Daoy (cell line): ENCODE measurements around the gene ESYT3. TPM values are rescaled to one million over a fixed set of nuclear protein-coding genes. Genes with fewer than 3 reads are reported as not detected.
"Not testable (repeated sequence)": the region's sequence is repeated elsewhere in the genome, so short reads cannot be mapped to it uniquely, and the experiment has no call there.

Experiments
- DNase-seq: peaks from one replicate; pipeline ENCODE4 v3.0.0-alpha.2; 2015; ENCODE audit warnings: low read depth
- total RNA-seq: library from RNA; depleted of rRNA; stranded (reverse); fragments of >200 nt; shearing (Covaris generic); gene quantifications from 2 replicates; pipeline ENCODE4 v1.2.3, GENCODE V29; 2014

Gene ESYT3
- total RNA-seq, 1 experiment from 2014 or later, result 0.34 TPM

- DNase-seq, result no peak
Observed at GRCh38 chr3:138461896-138462295, 27.5 kb downstream of the ESYT3 start.

- DNase-seq, result no peak
Observed at GRCh38 chr3:138463724-138464490, 29.5 kb downstream of the ESYT3 start.

GRCh38 chr3:138464491-138464860 is 30.1 kb downstream of the ESYT3 start:
- DNase-seq, result no peak

DNA sequence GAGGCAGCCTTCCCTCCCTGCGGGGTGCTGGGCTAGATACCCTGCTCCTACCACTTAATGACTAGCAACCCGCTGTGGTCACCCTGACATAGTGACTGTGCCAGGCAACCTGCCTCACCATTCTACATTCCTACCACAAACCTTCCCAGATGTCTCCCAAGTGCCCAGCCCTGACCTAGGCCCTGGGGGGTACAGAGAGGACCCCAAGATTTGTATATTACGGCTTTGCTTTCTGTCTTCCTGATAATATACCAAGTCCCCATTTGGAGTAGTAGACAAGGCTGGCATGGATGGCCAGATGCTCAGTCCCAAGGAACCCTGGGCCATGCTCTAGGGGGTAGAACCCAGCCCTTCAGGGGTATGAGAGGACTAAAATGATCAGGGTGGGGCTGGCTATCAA is 31.0 kb downstream of the ESYT3 start:
- DNase-seq, result no peak

DNA sequence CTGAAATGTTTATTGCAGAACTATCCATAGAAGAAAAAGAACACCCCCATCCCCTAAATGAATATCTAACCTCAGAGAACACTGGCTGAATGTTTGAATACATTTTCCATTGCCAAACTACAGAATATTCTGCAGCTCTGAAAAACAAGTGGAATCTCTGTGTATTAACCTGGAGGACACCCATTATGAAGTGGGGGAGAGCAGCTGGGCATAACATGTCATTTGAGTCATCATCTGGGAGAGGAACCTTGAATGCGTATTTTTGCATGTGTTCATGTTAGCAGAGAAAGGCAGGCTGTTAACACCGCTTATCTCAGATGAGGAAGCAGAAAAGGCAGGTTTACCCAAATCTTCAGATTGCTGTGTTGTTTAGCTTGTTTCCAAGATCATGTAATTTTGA is 31.5 kb downstream of the ESYT3 start:
- DNase-seq, result no peak

DNA sequence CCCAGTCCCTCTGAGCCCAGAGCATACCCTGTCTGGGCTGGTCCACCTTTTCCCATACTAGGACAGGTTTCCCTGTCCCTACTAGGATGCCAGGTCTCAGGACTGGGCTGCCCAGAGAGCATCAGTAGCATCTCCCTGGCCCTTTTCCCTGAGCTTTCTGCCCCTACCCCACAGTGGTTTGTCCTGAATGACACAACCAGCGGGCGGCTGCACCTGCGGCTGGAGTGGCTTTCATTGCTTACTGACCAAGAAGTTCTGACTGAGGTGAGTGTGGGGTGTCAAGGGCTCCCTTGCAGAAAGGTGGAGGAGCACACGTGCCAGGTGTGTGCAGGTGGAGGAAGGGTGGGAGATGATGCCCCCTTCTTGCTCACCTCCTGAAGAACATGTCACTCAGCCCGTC is 33.5 kb downstream of the ESYT3 start:
- no peak for DNase-seq

- DNase-seq, result no peak
Observed at GRCh38 chr3:138468451-138468850, 34.0 kb downstream of the ESYT3 start.

DNA sequence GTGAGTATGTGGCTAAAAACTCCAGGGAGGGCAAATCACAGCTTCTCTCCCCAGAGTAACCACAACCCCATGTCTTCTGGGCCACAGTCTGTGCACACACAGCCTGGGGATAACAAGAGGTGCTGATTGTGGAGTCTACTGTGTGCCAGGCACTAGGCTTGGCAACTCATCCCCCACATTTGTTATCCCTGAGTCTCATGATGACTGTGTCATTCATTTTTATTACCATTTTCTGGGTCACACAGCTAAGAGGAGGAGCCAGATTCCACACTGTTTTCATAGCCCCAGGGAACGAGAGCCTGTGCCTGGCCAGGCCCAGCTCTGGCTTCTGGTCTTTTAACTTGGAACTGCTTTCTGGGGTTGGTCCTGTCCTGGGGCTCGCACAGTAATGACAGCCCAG is 34.5 kb downstream of the ESYT3 start:
- DNase-seq, result peak; percentile 44

GRCh38 chr3:138469874-138470273 is 35.5 kb downstream of the ESYT3 start:
- no peak for DNase-seq

DNA sequence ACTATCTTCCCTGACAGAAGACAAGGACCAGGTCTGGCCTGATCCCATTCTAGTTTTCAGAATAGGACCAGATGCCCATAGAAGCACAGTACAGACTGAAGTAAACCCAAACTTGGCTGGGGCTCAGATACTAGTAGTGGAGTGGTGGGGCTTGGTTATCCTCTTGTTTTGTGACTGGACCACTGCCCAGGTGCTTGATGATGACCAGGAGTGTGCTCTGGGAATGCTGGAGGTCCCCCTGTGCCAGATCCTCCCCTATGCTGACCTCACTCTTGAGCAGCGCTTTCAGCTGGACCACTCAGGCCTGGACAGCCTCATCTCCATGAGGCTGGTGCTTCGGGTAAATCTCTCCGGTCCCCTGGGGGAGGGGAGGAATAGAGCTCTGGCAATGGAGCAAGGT is 36.3 kb downstream of the ESYT3 start:
- no peak for DNase-seq

GRCh38 chr3:138471481-138471880 is 37.1 kb downstream of the ESYT3 start:
- no peak for DNase-seq

DNA sequence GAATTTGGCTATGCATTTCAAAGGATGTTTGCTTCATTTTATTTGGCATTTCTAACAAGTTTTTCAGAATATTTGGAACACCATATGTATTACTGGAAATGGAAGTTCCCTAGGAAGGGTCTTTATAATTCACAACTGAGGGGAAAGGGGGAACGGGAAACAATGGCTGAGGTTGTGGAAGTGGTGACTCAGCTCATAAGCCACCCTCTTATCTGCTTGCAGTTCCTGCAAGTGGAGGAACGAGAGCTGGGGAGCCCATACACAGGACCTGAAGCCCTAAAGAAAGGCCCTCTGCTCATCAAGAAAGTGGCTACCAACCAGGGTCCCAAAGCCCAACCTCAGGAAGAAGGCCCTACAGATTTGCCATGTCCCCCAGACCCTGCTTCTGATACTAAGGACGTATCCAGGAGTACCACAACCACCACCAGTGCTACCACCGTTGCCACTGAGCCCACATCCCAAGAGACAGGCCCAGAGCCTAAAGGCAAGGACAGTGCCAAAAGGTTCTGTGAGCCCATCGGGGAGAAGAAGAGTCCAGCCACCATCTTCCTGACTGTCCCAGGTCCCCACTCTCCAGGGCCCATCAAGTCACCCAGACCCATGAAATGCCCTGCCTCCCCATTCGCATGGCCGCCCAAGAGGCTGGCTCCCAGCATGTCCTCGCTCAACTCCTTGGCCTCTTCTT is 37.9 kb downstream of the ESYT3 start:
- DNase-seq, result no peak

- DNase-seq, result no peak
Observed at GRCh38 chr3:138473391-138473790, 39.0 kb downstream of the ESYT3 start.

GRCh38 chr3:138474163-138474562 is 39.7 kb downstream of the ESYT3 start:
- no peak for DNase-seq

DNA sequence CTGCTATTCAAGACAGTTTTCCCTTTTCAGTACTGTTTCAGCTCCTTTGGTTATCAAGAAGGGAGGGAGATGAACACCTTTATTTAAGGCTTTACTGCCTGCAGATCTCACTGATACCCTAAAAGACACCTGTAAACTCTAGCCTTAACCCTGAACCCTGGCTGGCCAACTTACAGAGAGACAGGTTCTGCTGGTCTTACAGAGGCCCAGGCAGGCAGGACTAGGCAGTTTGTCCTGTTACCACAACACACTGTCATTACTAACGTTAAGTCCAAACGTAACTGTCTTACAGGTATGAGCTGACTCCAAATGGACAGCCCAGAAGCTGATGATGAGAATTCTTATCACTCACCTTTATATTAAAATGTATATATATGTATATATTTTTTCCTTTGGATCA is 42.1 kb downstream of the ESYT3 start:
- DNase-seq, result no peak

- no peak for DNase-seq
Observed at GRCh38 chr3:138477120-138477519, 42.7 kb downstream of the ESYT3 start.

DNA sequence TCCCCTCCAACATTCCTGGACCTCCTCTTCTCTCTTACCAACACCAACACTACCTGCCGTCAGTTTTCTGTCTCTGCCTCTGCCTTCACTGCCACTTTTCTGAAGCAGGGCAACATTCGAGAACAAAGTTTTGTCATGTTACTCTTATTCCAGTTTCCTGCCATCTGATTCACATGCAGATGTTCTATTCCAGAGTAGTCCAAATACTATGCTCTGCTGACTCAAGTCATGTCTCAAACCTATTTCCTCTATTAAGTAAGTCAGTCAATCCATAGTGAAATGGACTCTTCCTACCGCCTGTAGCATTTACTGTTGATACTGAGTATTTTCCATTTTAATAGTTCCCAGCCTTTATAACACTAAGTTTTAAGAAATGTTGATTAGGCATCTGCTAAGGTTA is 43.4 kb downstream of the ESYT3 start:
- DNase-seq, result no peak

- peak; percentile 57 for DNase-seq
Observed at GRCh38 chr3:138479438-138479863, 45.0 kb downstream of the ESYT3 start.

DNA sequence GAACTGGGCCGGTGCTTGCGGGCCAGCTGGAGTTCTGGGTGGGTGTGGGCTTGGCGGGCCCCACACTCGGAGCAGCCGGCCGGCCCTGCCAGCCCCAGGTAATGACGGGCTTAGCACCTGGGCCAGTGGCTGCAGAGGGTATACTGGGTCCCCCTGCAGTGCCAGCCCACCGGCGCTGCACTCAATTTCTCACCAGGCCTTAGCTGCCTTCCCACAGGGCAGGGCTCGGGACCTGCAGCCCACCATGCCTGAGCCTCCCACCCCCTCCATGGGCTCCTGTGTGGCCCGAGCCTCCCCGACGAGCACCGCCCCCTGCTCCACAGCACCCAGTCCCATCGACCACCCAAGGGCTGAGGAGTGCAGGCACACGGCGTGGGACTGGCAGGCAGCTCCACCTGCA is 50.3 kb downstream of the ESYT3 start:
- not testable (repeated sequence) for DNase-seq

- not testable (repeated sequence) for DNase-seq
Observed at GRCh38 chr3:138486580-138486979, 52.2 kb downstream of the ESYT3 start.

- no peak for DNase-seq
Observed at GRCh38 chr3:138491971-138492370, 57.6 kb downstream of the ESYT3 start.

DNA sequence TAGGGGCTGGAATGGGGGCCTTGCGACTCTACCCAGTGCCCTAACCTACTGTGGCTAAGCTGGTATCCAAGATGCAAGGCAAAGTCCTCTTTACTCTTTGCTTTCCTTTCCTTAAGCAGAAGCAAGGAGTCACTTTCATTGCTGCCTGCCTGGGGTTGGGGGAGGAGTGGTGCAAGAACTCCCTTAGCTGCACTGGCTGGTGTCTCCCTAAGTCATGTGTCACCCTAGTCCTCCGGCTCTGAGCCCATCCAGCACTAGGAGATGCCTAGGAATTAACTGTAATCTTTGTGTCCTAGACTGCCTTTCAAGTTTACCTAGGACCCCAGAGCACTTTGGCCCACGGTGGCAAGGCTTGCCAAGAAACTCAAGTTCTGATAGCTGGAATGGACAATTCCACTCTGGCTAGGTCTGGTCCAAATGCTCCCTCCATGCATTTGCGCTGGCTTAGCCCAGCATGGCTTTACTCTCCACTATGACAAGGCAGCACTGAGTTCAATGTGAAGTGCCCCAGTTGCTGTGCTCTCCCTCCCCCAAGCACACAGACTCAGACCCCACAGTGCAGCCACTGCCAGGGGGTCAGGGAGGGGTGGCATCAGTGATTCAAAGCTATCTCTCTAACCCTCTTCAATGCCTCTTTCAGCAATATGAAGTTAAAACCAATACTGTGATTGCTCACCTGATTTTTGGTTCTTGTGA is 58.7 kb downstream of the ESYT3 start:
- no peak for DNase-seq
